ENCODE results near the gene COL6A3.
"Not testable (repeated sequence)": the region's sequence is repeated elsewhere in the genome, so short reads cannot be mapped to it uniquely, and the experiment has no call there.

The COL6A3 gene

GRCh38 chr2:237383991-237384671 lies 29.8 kb downstream of the COL6A3 start:
- DNase-seq (ENCODE audit: low read depth) = no peak

GRCh38 chr2:237380768-237381167 lies 33.2 kb downstream of the COL6A3 start:
- no peak for DNase-seq (ENCODE audit: low read depth)

GRCh38 chr2:237379636-237380035 lies 34.3 kb downstream of the COL6A3 start:
- DNase-seq (ENCODE audit: low read depth) = no peak

GRCh38 chr2:237378650-237379049 lies 35.3 kb downstream of the COL6A3 start:
- DNase-seq (ENCODE audit: low read depth) = no peak

GRCh38 chr2:237374284-237375060 lies 39.5 kb downstream of the COL6A3 start:
- no peak for DNase-seq (ENCODE audit: low read depth)

- DNase-seq (ENCODE audit: low read depth) = no peak
Measured at GRCh38 chr2:237371856-237372255, 42.1 kb downstream of the COL6A3 start.

GRCh38 chr2:237365671-237366070 lies 48.3 kb downstream of the COL6A3 start:
- no peak for DNase-seq (ENCODE audit: low read depth)

GRCh38 chr2:237364655-237365054 lies 49.3 kb downstream of the COL6A3 start:
- no peak for DNase-seq (ENCODE audit: low read depth)

GRCh38 chr2:237361194-237362004 lies 52.6 kb downstream of the COL6A3 start:
- no peak for DNase-seq (ENCODE audit: low read depth)

GRCh38 chr2:237359894-237360780 lies 53.8 kb downstream of the COL6A3 start:
- DNase-seq (ENCODE audit: low read depth) = no peak

GRCh38 chr2:237359518-237359840 lies 54.5 kb downstream of the COL6A3 start:
- no peak for DNase-seq (ENCODE audit: low read depth)

- DNase-seq (ENCODE audit: low read depth) = no peak
Measured at GRCh38 chr2:237358721-237359517, 55.0 kb downstream of the COL6A3 start.

GRCh38 chr2:237355701-237356100 lies 58.3 kb downstream of the COL6A3 start:
- no peak for DNase-seq (ENCODE audit: low read depth)

- no peak for DNase-seq (ENCODE audit: low read depth)
Measured at GRCh38 chr2:237354892-237355291, 59.1 kb downstream of the COL6A3 start.

GRCh38 chr2:237354172-237354571 lies 59.8 kb downstream of the COL6A3 start:
- not testable (repeated sequence) for DNase-seq (ENCODE audit: low read depth)

GRCh38 chr2:237353215-237353614 lies 60.7 kb downstream of the COL6A3 start:
- DNase-seq (ENCODE audit: low read depth) = no peak

GRCh38 chr2:237352279-237352845 lies 61.6 kb downstream of the COL6A3 start:
- no peak for DNase-seq (ENCODE audit: low read depth)

- DNase-seq (ENCODE audit: low read depth) = no peak
Measured at GRCh38 chr2:237351796-237352195, 62.2 kb downstream of the COL6A3 start.

GRCh38 chr2:237351046-237351445 lies 62.9 kb downstream of the COL6A3 start:
- DNase-seq (ENCODE audit: low read depth) = no peak

GRCh38 chr2:237350597-237350996 lies 63.4 kb downstream of the COL6A3 start:
- DNase-seq (ENCODE audit: low read depth) = no peak

- DNase-seq (ENCODE audit: low read depth) = no peak
Measured at GRCh38 chr2:237350070-237350469, 63.9 kb downstream of the COL6A3 start.
